ENCODE results near the gene ABCB1. TPM values are rescaled to one million over a fixed set of nuclear protein-coding genes. Genes with fewer than 3 reads are reported as not detected.
"Not testable (repeated sequence)": the region's sequence is repeated elsewhere in the genome, so short reads cannot be mapped to it uniquely, and the experiment has no call there.

ABCB1 gene
- polyA plus RNA-seq, 5 donors: 0.43 to 1.1 (median 0.65) TPM

- no peak for DNase-seq
Observed at GRCh38 chr7:87473192-87473591, 127.5 kb downstream of the ABCB1 start.

- no peak for DNase-seq
Observed at GRCh38 chr7:87471473-87471872, 129.2 kb downstream of the ABCB1 start.

DNA sequence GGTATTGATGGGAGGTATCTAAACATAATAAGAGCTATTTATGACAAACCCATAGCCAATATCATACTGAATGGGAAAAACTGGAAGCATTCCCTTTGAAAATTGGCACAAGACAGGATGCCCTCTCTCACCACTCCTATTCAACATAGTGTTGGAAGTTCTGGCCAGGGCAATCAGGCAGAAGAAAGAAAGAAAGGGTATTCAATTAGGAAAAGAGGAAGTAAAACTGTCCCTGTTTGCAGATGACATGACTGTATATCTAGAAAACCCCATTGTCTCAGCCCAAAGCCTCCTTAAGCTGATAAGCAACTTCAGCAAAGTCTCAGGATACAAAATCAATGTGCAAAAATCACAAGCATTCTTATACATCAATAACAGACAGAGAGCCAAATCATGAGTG, 131.5 kb downstream of the ABCB1 start:
- DNase-seq: not testable (repeated sequence)

DNA sequence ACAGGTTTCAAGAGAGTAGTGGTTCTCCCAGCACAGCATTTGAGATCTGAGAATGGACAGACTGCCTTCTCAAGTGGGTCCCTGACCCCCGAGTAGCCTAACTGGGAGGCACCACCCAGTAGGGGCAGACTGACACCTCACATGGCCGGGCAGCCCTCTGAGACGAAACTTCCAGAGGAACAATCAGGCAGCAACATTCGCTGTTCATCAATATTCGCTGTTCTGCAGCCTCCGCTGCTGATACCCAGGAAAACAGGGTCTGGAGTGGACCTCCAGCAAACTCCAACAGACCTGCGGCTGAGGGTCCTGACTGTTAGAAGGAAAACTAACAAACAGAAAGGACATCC, 135.2 kb downstream of the ABCB1 start:
- not testable (repeated sequence) for DNase-seq

DNA sequence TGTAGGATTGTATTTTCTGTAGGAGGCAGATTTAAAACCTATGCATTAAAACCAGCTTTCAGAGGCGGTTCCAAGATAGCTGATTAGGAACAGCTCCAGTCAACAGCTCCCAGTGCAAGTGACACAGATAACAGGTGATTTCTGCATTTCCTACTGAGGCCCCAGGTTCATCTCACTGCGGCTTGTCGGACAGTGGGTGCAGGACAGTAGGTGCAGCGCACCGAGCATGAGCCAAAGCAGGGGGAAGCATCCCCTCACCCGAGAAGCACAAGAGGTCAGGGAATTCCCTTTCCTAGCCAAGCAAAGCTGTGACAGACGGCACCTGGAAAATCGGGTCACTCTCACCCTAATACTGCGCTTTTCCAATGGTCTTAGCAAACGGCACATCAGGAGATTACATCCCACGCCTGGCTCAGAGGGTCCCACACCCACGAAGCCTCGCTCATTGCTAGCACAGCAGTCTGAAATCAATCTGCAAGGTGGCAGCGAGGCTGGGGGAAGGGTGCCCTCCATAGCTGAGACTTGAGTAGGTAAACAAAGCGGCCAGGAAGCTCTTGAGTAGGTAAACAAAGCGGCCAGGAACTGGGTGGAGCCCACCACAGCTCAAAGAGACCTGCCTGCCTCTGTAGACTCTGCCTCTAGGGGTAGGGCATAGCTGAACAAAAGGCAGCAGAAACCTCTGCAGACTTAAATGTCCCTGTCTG, 135.7 kb downstream of the ABCB1 start:
- DNase-seq: not testable (repeated sequence)

DNA sequence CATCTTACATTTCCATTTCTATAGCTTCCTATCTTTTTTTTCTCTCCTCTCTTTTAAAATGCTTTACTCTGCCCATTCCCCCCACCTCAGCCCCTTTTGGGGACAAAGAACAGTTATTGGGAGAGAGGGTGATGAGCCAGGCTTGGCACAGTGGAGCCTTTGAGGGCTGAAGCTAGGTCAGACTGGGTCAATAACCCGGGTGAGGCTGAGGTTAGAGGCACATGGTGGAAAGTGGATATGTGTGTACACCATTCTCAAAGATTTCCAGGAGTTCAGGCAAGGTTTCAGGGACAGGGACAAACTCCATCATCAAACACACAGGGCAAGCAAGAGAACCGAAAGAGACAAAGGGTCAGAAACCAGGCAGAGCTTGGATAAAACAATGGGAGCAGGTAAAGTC, 136.7 kb downstream of the ABCB1 start:
- no peak for DNase-seq

DNA sequence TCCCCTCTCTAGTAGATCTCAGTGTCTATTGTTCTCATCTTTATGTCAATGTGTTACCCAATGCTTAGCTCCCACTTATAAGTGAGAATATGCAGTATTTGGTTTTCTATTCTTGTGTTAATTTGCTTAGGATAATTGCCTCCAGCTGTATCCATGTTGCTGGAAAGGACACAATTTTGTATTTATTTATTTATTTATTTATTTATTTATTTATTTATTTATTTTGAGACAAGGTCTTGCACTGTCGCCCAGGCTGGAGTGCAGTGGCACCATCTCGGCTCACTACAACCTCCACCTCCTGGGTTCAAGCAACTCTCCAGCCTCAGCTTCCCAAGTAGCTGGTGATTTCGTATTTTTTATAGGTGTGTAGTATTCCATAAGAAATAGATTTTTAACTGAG, 140.2 kb downstream of the ABCB1 start:
- DNase-seq: not testable (repeated sequence)

DNA sequence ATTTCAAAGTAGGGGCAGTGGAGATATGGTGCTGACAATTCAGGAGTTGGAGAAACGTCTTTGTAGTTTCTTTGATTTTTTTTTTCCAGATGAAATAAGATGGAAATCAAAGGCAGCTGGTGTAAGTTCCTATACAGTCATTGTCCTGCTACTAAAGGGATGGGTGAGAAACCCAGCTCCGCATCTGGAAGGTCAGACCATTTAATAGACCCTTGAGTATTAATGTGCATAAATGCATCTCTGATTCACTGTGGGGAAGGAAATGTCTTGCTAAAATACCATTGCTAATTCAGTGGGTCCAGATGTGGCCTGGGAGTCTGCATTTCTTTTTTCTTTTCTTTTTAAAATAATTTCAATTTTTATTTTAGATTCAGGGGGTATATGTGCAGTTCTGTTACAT, 140.7 kb downstream of the ABCB1 start:
- DNase-seq: no peak

- DNase-seq: no peak
Observed at GRCh38 chr7:87458148-87458547, 142.5 kb downstream of the ABCB1 start.

DNA sequence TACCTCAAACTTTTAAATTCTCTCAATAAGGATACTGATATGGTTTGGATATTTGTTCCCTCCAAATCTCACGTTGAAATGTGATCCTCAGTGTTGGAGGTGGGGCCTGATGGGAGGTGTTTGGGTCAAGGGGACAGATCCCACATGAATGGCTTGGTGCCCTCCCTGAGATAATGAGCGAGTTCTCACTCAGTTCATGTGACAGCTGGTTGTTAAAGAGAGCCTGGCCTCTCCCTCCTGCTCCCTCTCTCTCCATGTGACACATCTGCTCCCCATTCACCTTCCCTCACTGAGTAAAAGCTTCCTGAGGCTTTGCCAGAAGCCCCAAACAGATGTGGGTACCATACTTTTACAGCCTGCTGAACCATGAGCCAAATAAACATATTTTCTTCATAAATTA, 144.4 kb downstream of the ABCB1 start:
- no peak for DNase-seq

Other genes with a start within 250 kb of the ABCB1 start
- gene ABCB4, start 125.2 kb downstream of the ABCB1 start, polyA plus RNA-seq (ENCODE audit: insufficient read depth in 1 of 5, insufficient read length in 5 of 5, low replicate concordance in 1 of 5): 1 to 10 TPM in 1 of 5 donors, under 1 TPM in 4; 0.72 to 1.2 (median 0.84) TPM
- under 1 TPM; 0.10 to 0.30 (median 0.22) TPM for gene RUNDC3B, start 27.5 kb upstream of the ABCB1 start, polyA plus RNA-seq (ENCODE audit: insufficient read depth in 1 of 5, insufficient read length in 5 of 5, low replicate concordance in 1 of 5)